Measurements from ENCODE around the gene MUCL3. TPM values are rescaled to one million over a fixed set of nuclear protein-coding genes. Genes with fewer than 3 reads are reported as not detected.

MUCL3 gene
- total and polyA plus RNA-seq, 10 of the 15 experiments (the other 5 are each of a cell fraction or from before 2014, with no cell fraction given), result 0.03 to 1.4 (median 0.61) TPM

DNA sequence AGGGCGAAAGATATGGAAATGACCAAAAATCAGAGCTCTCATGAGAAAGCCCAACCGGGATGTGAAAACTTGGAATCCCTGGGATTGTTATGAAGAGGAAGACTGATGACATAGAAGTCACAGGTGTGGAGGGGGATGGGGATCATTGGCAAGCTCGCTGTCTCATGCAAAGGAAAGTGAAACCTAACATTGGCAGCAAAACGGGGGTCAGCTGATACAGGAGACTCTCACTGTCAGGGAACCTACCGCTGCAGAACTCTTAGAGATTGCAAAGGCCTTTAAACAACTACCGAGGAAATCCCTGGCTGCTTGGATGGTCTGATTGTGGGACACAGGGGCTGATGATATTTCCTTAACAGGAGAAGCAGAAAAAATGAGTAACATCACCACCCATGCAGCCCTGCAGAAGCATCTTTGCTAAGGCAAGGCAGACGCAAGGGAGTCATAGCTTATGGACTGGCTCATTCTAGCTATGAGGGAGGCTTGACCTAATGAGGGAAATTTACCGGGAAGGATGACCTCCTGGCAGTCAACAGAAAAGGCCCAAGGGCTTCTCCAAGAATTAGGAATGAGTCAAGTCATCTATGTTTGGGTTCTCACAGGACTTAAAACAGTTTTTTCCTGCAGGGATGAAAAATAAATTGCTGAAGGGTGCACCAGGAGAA, 49.8 kb downstream of the MUCL3 start (continued):
- TF ChIP-seq, protein P1, sequence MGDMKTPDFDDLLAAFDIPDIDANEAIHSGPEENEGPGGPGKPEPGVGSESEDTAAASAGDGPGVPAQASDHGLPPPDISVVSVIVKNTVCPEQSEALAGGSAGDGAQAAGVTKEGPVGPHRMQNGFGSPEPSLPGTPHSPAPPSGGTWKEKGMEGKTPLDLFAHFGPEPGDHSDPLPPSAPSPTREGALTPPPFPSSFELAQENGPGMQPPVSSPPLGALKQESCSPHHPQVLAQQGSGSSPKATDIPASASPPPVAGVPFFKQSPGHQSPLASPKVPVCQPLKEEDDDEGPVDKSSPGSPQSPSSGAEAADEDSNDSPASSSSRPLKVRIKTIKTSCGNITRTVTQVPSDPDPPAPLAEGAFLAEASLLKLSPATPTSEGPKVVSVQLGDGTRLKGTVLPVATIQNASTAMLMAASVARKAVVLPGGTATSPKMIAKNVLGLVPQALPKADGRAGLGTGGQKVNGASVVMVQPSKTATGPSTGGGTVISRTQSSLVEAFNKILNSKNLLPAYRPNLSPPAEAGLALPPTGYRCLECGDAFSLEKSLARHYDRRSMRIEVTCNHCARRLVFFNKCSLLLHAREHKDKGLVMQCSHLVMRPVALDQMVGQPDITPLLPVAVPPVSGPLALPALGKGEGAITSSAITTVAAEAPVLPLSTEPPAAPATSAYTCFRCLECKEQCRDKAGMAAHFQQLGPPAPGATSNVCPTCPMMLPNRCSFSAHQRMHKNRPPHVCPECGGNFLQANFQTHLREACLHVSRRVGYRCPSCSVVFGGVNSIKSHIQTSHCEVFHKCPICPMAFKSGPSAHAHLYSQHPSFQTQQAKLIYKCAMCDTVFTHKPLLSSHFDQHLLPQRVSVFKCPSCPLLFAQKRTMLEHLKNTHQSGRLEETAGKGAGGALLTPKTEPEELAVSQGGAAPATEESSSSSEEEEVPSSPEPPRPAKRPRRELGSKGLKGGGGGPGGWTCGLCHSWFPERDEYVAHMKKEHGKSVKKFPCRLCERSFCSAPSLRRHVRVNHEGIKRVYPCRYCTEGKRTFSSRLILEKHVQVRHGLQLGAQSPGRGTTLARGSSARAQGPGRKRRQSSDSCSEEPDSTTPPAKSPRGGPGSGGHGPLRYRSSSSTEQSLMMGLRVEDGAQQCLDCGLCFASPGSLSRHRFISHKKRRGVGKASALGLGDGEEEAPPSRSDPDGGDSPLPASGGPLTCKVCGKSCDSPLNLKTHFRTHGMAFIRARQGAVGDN (IDR thresholded peaks at IDR 0.05), result no peak
- TF ChIP-seq BACH1 (IDR thresholded peaks at IDR 0.05; ENCODE audit: borderline replicate concordance), result no peak
- TF ChIP-seq, protein P2, sequence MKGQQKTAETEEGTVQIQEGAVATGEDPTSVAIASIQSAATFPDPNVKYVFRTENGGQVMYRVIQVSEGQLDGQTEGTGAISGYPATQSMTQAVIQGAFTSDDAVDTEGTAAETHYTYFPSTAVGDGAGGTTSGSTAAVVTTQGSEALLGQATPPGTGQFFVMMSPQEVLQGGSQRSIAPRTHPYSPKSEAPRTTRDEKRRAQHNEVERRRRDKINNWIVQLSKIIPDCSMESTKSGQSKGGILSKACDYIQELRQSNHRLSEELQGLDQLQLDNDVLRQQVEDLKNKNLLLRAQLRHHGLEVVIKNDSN (IDR thresholded peaks at IDR 0.05; ENCODE audit: borderline replicate concordance, extremely low read length, insufficient read depth, low read depth, low read length), result peak; percentile 25
- TF ChIP-seq ATF7 (IDR thresholded peaks at IDR 0.05; ENCODE audit: low read depth), result no peak
- TF ChIP-seq CHD1 (IDR thresholded peaks at IDR 0.05; ENCODE audit: low read depth, low read length), result no peak
- TF ChIP-seq ASH2L (IDR thresholded peaks at IDR 0.05; ENCODE audit: borderline replicate concordance, low read depth), result no peak
- TF ChIP-seq FOXK2 (IDR thresholded peaks at IDR 0.05), result peak; percentile 68
- TF ChIP-seq SIN3A (IDR thresholded peaks at IDR 0.05; ENCODE audit: low read depth, low read length), result no peak
- TF ChIP-seq SREBF2 (IDR thresholded peaks at IDR 0.05; ENCODE audit: low read length), result no peak
- no peak for TF ChIP-seq DPF2 (IDR thresholded peaks at IDR 0.05)
- no peak for TF ChIP-seq TAF1 (IDR thresholded peaks at IDR 0.05; ENCODE audit: borderline replicate concordance, low read depth, low read length)
- TF ChIP-seq NR2C1 (IDR thresholded peaks at IDR 0.05), result no peak
- no peak for TF ChIP-seq EZH2 (IDR thresholded peaks at IDR 0.05; ENCODE audit: borderline replicate concordance, control insufficient read depth, low read depth, low read length)
- no peak for TF ChIP-seq YBX1 (IDR thresholded peaks at IDR 0.05)
- no peak for TF ChIP-seq SKIL (IDR thresholded peaks at IDR 0.05; ENCODE audit: low read depth, poor library complexity, severe bottlenecking)
- no peak for TF ChIP-seq HCFC1 (IDR thresholded peaks at IDR 0.05; ENCODE audit: low read length)
- TF ChIP-seq HDAC2 (IDR thresholded peaks at IDR 0.05), result no peak
